ENCODE data around the gene HMGB3.
"Not testable (repeated sequence)": the region's sequence is repeated elsewhere in the genome, so short reads cannot be mapped to it uniquely, and the experiment has no call there.

The HMGB3 gene

DNA sequence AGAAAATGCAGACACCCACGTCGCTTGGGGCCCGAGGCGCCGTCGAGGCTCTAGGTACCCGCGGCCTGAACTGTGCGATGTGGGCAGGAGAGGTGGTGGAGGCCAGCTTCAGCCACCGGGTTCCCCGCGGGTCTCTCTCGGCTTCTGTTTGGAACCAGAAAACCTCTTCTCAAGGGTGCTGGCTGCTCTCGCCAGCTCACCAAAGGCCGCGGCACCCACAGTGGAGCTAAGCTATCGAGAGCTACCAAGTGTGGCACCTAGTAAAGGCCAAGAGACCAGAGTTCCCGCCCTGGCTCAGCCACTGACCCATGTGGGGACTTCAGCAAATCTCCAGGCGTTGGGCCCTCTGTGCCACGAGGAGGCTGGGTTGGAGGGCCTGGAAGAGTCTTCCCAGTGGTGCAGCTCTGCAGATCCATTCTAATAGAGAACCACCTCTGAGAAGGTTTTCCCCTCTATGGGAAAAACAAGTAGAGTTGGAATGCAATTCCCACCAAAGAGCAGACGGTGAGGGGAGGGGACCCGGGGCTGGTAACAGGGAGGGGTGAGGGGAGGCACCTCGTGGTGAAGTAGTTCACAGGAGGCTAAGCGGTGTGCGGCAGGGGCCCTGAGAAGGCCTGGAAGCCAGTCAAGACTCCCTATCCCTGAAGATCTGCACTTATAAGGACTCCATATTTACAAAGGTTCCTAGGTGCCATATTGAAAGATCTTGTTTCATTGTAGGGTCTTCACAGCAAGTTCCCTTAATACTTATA lies 5.5 kb upstream of the HMGB3 start:
- DNase-seq (ENCODE audit: low read depth, low spot score): no peak

DNA sequence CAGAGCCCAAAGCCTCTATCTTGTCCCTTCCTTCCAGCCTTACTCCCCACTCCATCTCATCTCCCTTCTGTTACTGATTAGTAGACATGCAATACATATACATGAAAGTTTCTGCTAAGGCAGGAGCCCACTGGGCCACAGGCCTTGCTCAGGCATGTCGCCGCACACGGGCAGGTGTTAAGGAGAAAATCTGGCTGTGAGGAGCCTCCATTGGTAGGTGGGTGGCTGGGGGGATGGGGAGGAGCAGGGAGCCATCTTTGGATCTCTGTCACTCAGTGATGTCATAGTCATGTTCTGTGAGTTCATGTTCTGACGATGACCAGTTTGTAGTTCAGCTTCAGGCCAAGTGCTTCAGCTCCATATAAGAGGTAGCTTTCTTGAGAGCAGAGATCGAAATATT lies 2.9 kb upstream of the HMGB3 start:
- no peak for DNase-seq (ENCODE audit: low read depth, low spot score)

GRCh38 chrX:150980711-150981110 lies 2.4 kb upstream of the HMGB3 start:
- DNase-seq (ENCODE audit: low read depth, low spot score): no peak

DNA sequence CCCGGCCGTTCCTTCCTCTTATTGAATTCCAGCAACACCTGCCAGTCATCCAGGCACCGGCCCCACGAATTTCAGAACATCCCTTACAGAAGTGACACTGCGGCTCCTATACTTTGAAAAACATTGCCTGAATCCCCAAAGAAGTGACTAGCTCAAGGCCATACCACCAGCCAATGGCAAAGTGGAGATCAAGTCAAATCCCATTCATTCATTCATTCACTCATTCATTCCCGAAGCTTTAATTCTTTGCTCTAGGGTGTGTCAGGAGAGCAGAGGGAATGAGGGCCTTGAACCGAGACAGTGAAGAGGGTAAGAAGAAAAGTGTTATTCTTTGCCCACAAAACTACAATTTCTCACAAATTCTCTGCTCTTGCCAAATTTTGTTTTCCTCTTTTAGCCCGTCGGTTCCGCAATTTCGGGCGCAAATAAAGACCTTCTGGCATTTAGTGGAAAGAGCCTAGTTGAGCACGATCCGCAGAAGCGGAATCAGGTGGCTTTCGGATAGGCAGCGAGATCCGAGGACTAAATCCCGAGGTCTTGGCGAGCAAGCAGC lies 824 bp upstream of the HMGB3 start:
- no peak for DNase-seq (ENCODE audit: low read depth, low spot score)

DNA sequence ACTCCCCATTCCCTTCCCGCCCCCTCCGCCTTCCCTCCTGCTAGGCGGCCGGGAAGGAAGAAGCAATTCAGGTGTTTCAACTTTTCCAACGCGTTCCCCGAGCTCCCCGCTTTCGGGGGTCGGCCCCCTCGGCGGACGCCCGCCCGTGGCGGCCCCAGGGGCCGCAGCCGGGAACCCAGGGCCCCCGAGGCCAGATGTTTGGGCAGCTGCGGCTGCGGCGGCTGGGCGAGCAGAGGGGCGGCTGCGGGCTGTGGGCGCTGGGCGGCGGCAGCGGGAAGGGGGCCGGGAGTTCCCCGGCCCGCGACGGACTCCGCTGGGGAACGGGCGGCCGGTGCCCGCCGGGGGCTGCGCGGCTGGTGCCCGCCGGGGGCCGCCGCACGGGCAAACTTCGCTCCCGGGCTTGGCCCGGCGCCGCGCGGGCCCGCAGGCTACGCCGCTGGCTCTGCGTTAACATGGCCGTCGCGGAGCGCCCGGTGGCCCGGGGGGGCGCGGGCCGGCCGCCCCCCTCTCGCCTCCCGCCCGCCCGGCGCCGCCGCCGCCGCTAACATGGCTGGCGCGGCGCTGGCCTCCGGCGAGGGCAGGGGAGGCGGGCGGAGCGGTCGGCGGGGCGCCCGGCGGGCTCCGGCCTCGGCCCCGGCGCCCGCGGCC lies 510 bp downstream of the HMGB3 start:
- DNase-seq (ENCODE audit: low read depth, low spot score): peak; percentile 43

DNA sequence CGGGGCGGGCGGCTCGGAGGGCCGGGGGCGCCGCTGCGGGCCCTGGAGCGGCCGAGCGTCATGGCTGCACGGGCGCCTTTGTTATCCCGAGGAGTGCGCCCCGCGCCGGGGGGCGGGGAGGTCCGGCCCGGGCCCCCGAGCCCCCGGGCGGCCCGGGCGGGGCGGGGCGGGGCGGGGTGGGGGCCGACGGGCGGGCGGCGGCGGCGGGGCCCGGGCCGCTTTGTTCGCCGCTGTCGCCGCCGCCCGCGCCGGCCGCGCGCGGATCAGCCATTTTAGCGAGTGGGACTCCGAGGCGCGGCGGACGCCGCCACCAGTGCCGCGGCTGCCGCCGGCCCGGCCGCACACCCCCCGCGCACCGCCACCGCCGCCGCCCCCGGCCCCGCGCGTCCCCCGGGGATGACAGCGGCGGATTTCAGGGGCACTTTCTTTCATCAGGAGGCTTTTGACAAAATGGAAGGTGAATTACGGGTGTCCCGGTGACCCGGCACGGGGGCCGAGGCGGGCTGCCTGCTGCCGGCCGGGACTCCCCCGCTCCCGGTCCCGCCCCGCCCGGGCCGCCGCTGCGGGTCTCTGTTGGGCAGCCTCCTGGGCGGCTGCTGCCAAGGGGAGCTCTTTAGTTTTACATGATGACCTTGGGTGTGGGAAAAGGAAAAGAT lies 1.2 kb downstream of the HMGB3 start:
- peak; percentile 27 for DNase-seq (ENCODE audit: low read depth, low spot score)

GRCh38 chrX:150987687-150988086 lies 4.6 kb downstream of the HMGB3 start:
- not testable (repeated sequence) for DNase-seq (ENCODE audit: low read depth, low spot score)

DNA sequence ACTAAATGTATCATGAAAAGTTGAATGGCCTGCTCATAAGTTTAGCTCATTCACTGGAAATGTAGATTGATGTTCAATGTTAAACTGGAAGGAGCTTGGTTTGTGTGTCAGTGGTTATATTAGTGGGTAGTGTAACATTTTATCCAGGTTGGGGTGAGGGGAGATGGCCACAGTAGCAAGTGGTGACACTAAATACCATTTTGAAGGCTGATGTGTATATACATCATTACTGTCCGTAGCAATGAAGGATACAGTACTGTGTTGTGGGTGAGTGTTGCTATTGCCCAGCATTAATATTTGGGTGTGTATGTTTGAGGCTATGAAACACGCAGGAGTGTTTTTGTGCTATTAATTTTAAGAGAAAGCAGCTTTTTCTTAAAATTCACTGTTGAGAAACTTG lies 6.3 kb downstream of the HMGB3 start:
- no peak for DNase-seq (ENCODE audit: low read depth, low spot score)

- DNase-seq (ENCODE audit: low read depth, low spot score): peak; percentile 56
These were observed 7.8 kb downstream of the HMGB3 start for GRCh38 chrX:150990910-150991309.

DNA sequence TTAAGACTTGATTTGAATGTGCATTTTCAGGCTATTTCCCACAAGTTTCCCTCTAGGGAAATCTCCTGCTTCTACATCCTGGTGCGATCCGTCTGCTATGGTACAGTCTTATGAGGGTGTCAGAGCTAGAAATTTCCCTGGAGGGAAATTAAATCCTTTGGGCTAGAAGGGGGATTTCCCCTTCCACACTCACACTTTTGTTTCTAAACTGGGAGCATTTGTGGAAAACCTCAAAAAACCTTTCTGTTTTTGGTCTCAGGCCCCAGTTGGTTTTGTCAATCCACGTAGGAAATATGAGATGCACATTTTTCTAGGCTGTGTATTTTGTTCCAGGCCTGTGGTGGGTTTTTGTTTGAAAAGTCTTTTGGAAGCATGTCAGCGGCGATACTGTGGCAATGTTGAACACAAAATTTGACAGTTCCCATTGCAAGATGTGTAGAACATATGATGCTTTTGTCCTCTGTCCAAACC lies 17.8 kb downstream of the HMGB3 start:
- no peak for DNase-seq (ENCODE audit: low read depth, low spot score)

- no peak for DNase-seq (ENCODE audit: low read depth, low spot score)
These were observed 20.9 kb downstream of the HMGB3 start for GRCh38 chrX:151004085-151004484.

GRCh38 chrX:151006410-151007109 lies 23.4 kb downstream of the HMGB3 start:
- DNase-seq (ENCODE audit: low read depth, low spot score): no peak

GRCh38 chrX:151009582-151009981 lies 26.4 kb downstream of the HMGB3 start:
- DNase-seq (ENCODE audit: low read depth, low spot score): no peak

- no peak for DNase-seq (ENCODE audit: low read depth, low spot score)
These were observed 30.1 kb downstream of the HMGB3 start for GRCh38 chrX:151013164-151013743.

DNA sequence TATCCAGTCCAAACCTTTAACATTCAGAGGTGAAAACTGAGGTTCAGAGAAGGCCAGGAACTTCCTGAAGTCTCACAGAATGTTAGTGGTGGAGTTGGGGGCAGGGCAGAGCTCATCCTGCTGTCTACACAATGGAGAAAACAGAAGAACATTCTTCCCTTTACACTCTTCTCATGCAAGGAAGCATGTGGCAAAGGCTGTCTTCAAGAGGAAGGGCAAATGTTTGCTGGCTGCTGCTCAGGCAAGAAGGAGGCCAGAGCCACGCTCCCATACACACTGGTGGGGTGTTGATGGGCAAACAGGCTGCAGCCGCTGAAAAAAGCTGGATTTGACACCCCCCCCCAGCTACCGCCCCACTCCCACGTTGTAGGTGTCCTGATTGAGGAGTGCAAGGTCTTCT lies 32.5 kb downstream of the HMGB3 start:
- DNase-seq (ENCODE audit: low read depth, low spot score): no peak

DNA sequence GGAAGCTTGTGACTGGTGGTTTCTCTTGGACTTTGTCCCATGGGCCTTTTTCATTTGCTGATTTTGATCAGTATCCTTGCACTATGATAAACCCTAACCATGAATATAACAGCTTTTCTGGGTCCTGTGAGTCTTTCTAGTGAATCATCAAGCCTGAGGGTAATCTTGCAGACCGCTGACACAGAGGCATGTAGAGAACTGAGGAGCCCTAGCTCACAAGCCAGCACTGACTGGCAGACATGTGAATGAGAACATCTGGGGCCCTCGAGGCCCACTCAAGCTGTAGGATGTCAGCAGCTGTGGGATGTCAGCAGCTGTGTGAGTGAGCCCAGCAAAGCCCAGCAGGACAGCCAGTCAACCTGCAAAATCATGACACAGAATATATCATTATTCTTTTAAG lies 36.7 kb downstream of the HMGB3 start:
- DNase-seq (ENCODE audit: low read depth, low spot score): peak; percentile 19

DNA sequence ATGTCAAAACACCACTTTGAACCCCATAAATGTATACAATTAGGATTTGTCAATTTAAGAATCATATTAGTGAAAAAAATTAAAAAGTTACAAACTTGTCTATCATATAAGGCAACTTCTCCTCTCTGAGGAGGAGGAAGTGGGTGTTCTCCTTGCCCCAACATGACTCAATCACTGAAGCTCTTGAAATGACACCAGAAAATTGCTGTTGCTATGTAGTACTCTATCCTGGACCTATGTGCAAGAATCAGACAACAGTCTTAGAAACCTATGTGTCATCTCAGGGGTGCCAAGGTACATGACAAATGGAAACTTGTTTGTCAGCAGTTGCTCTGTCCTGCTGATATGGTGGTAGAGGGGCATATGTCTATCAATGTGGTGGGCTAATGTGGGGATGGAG lies 47.7 kb downstream of the HMGB3 start:
- no peak for DNase-seq (ENCODE audit: low read depth, low spot score)

DNA sequence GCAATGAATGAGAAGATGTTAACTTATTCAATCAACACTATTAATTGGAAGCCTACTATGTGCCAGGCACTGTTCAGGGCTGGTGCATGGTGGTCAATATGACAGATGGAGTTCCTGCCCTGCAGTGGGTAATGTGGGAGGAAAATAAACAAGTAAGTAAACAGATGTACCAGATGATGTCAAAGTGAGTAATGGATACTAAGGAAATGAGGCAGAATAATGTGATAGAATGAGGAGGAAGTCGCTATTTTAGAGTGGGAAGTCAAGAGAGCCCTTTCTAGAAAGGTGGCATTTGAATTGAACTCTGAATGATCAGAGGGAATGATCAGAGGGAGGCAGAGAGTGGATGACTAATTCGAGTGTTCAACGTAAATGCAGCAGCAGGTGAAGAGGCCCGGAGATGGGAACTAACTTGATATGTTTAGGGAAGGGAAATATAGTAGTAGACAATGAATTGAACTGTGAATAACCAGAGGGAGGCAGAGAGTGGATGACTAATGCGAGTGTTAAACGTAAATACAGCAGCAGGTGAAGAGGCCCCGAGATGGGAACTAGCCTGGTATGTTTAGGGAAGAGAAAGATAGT lies 48.3 kb downstream of the HMGB3 start:
- no peak for DNase-seq (ENCODE audit: low read depth, low spot score)

GRCh38 chrX:151039351-151039750 lies 56.2 kb downstream of the HMGB3 start:
- no peak for DNase-seq (ENCODE audit: low read depth, low spot score)
